ENCODE data around the gene ANKDD1B. TPM values are rescaled to one million over a fixed set of nuclear protein-coding genes. Genes with fewer than 3 reads are reported as not detected.

The ANKDD1B gene
- total RNA-seq, 1 experiment from 2014 or later, result 0.84 TPM

DNA sequence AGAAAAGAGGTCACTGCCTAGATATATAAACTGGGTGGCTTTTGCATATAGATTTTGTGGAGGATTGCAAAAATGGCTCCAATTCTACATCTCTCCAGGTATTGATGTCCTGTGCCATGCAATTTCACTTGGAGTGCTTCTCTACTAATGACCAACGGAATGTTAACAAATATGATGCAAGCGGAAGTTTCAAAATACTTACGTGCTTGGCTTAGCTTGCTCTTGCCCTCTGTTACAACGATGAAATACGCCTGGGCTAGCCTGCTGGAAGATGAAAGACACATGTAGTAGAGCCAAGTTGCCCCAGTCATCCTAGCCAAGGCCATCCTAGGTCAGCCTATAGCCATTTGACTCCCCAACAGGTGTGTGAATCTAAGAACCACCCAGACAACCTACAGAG is 109.6 kb downstream of the ANKDD1B start:
- H2AFZ ChIP-seq (ENCODE audit: low read depth, low read length, poor library complexity, severe bottlenecking), result no peak overlapping the region
- ChIA-PET POLR2A (no interaction called here), CTCF (no interaction called here), RAD21 (ENCODE audit: low non-redundant PET in 1 of 2, low total read pairs in 2 of 2, uncharacterized antibody in 2 of 2, unreplicated experiment in 2 of 2) (no interaction called here)
- H3K36me3 ChIP-seq (ENCODE audit: control insufficient read depth in 1 of 2, insufficient read depth in 2 of 2, low read length in 2 of 2), result no peaks in the 10 kb centered on the region
- no peak overlapping the region for H3K4me2 ChIP-seq (ENCODE audit: low read length)
- no peaks in the 10 kb centered on the region for H4K20me1 ChIP-seq (ENCODE audit: insufficient read depth)
- DNase-seq (ENCODE audit: low read depth, low spot score), result no peak
- no peaks in the 10 kb centered on the region for H3K27me3 ChIP-seq (ENCODE audit: insufficient read depth, low read length)
- H3K9me2 ChIP-seq (ENCODE audit: insufficient read depth), result no peaks in the 10 kb centered on the region
- no peak overlapping the region for H3K27ac ChIP-seq (ENCODE audit: low read depth, low read length)
- peaks cover 5 to 6% of the 10 kb centered on the region in 2 experiments for H3K4me1 ChIP-seq (ENCODE audit: control insufficient read depth in 1 of 2, insufficient read depth in 2 of 2, low read length in 2 of 2)
- no peaks in the 10 kb centered on the region for H3K9me3 ChIP-seq (ENCODE audit: control insufficient read depth in 1 of 2, insufficient read depth in 1 of 2, low read depth in 1 of 2, low read length in 2 of 2)
- intact Hi-C loops (cut with micrococcal nuclease), result no loop called here
- H3K9ac ChIP-seq (ENCODE audit: low read length), result no peak overlapping the region
- no peak overlapping the region for H3K4me3 ChIP-seq (replicated peaks in 1 of 2; ENCODE audit: low read depth in 1 of 2, low read length in 2 of 2)
- peaks cover 10% of the 10 kb centered on the region for H3K79me2 ChIP-seq (ENCODE audit: insufficient read depth, low read length)
- BruUV-seq (replicated peaks), result no TSS peak
- ATAC-seq, result no peak
- TF ChIP-seq, protein P1, sequence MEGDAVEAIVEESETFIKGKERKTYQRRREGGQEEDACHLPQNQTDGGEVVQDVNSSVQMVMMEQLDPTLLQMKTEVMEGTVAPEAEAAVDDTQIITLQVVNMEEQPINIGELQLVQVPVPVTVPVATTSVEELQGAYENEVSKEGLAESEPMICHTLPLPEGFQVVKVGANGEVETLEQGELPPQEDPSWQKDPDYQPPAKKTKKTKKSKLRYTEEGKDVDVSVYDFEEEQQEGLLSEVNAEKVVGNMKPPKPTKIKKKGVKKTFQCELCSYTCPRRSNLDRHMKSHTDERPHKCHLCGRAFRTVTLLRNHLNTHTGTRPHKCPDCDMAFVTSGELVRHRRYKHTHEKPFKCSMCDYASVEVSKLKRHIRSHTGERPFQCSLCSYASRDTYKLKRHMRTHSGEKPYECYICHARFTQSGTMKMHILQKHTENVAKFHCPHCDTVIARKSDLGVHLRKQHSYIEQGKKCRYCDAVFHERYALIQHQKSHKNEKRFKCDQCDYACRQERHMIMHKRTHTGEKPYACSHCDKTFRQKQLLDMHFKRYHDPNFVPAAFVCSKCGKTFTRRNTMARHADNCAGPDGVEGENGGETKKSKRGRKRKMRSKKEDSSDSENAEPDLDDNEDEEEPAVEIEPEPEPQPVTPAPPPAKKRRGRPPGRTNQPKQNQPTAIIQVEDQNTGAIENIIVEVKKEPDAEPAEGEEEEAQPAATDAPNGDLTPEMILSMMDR (IDR thresholded peaks at IDR 0.05 in 2 of 3, conservative IDR thresholded peaks at IDR 0.05 in 1 of 3; ENCODE audit: borderline replicate concordance in 1 of 3, insufficient read depth in 1 of 3, low read depth in 2 of 3, low read length in 2 of 3), result no peak
- TF ChIP-seq EZH2phosphoT487 (IDR thresholded peaks at IDR 0.05; ENCODE audit: borderline replicate concordance) (no peak), CBX3 (IDR thresholded peaks at IDR 0.05; ENCODE audit: low read depth) (no peak), JUND (IDR thresholded peaks at IDR 0.05) (no peak), CEBPB (IDR thresholded peaks at IDR 0.05; ENCODE audit: low read depth) (no peak), FOSL1 (IDR thresholded peaks at IDR 0.05; ENCODE audit: low read depth) (no peak), TCF7L2 (IDR thresholded peaks at IDR 0.05; ENCODE audit: borderline replicate concordance, extremely low read depth, insufficient read depth, insufficient read length) (no peak), SP1 (IDR thresholded peaks at IDR 0.05; ENCODE audit: low read depth) (no peak), ZFX (IDR thresholded peaks at IDR 0.05) (no peak), ZNF274 (IDR thresholded peaks at IDR 0.05; ENCODE audit: low read depth, low read length) (no peak), SIN3A (IDR thresholded peaks at IDR 0.05; ENCODE audit: low read depth) (no peak), RAD21 (IDR thresholded peaks at IDR 0.05; ENCODE audit: low read depth) (no peak)
- TF ChIP-seq, protein P2, sequence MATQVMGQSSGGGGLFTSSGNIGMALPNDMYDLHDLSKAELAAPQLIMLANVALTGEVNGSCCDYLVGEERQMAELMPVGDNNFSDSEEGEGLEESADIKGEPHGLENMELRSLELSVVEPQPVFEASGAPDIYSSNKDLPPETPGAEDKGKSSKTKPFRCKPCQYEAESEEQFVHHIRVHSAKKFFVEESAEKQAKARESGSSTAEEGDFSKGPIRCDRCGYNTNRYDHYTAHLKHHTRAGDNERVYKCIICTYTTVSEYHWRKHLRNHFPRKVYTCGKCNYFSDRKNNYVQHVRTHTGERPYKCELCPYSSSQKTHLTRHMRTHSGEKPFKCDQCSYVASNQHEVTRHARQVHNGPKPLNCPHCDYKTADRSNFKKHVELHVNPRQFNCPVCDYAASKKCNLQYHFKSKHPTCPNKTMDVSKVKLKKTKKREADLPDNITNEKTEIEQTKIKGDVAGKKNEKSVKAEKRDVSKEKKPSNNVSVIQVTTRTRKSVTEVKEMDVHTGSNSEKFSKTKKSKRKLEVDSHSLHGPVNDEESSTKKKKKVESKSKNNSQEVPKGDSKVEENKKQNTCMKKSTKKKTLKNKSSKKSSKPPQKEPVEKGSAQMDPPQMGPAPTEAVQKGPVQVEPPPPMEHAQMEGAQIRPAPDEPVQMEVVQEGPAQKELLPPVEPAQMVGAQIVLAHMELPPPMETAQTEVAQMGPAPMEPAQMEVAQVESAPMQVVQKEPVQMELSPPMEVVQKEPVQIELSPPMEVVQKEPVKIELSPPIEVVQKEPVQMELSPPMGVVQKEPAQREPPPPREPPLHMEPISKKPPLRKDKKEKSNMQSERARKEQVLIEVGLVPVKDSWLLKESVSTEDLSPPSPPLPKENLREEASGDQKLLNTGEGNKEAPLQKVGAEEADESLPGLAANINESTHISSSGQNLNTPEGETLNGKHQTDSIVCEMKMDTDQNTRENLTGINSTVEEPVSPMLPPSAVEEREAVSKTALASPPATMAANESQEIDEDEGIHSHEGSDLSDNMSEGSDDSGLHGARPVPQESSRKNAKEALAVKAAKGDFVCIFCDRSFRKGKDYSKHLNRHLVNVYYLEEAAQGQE (IDR thresholded peaks at IDR 0.05; ENCODE audit: low read depth), result no peak
- TF ChIP-seq, protein P3, sequence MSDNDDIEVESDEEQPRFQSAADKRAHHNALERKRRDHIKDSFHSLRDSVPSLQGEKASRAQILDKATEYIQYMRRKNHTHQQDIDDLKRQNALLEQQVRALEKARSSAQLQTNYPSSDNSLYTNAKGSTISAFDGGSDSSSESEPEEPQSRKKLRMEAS (IDR thresholded peaks at IDR 0.05), result no peak
- TF ChIP-seq, protein P4, sequence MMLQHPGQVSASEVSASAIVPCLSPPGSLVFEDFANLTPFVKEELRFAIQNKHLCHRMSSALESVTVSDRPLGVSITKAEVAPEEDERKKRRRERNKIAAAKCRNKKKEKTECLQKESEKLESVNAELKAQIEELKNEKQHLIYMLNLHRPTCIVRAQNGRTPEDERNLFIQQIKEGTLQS (IDR thresholded peaks at IDR 0.05), result no peak

Data from HCT116 (cell line).